Calu3 (cell line): Measurements from ENCODE around the gene CD70. TPM values are rescaled to one million over a fixed set of nuclear protein-coding genes. Genes with fewer than 3 reads are reported as not detected.
A peak's percentile ranks its signal among the peaks of the same experiment; 100 is the strongest.

Experiments used
- BruUV-seq: library from RNA; stranded (reverse); fragments of 400-500 nt; replicated peaks from 2 replicates; lab custom pipeline; 2021; lab: Mats Ljungman, UMichigan
- CTCF ChIA-PET: fragments of 300-600 bp; sonication (Branson Sonifier 250); formaldehyde crosslinking; loops from one replicate; lab custom pipeline; 2022; ENCODE audit warnings: antibody characterized with exemption; lab: Charles Lee
- DNase-seq: peaks from one replicate; pipeline ENCODE4 v3.0.0; 2022
- H3K27ac Mint-ChIP-seq: one replicate; pipeline ENCODE4 v1.8.0; 2022; ENCODE audit warnings: mixed read lengths; ENCODE audit not compliant: unreplicated experiment
- H3K27me3 Mint-ChIP-seq: one replicate; pipeline ENCODE4 v1.8.0; 2022; ENCODE audit warnings: mixed read lengths; ENCODE audit not compliant: unreplicated experiment
- H3K36me3 Mint-ChIP-seq: one replicate; pipeline ENCODE4 v1.8.0; 2022; ENCODE audit warnings: mild to moderate bottlenecking, moderate library complexity, mixed read lengths; ENCODE audit not compliant: insufficient read depth, unreplicated experiment
- H3K4me1 Mint-ChIP-seq: one replicate; pipeline ENCODE4 v1.8.0; 2022; ENCODE audit warnings: mild to moderate bottlenecking, low read depth, mixed read lengths; ENCODE audit not compliant: unreplicated experiment
- H3K4me3 Mint-ChIP-seq: one replicate; pipeline ENCODE4 v1.8.0; 2022; ENCODE audit warnings: mild to moderate bottlenecking, low read depth, moderate library complexity, mixed read lengths; ENCODE audit not compliant: unreplicated experiment
- H3K9me3 Mint-ChIP-seq: one replicate; pipeline ENCODE4 v1.8.0; 2022; ENCODE audit warnings: low read depth, mixed read lengths; ENCODE audit not compliant: unreplicated experiment
- CTCF ChIP-seq: fragments of 200-600 bp; IDR thresholded peaks from one replicate; pipeline ENCODE4 v1.8.0; 2022; ENCODE audit warnings: antibody characterized with exemption; ENCODE audit not compliant: unreplicated experiment
- intact Hi-C: fragments of 100-400 bp; cut with micrococcal nuclease; formaldehyde crosslinking; loops from one replicate; pipeline ENCODE4 v1.10.0; 2022; ENCODE audit not compliant: unreplicated experiment
- total RNA-seq: library from RNA; stranded (reverse); gene quantifications from 2 replicates; pipeline ENCODE4 v1.2.3, GENCODE V29; 2022

Gene CD70
- total RNA-seq, 1 experiment from 2014 or later = 0.68 TPM

DNA sequence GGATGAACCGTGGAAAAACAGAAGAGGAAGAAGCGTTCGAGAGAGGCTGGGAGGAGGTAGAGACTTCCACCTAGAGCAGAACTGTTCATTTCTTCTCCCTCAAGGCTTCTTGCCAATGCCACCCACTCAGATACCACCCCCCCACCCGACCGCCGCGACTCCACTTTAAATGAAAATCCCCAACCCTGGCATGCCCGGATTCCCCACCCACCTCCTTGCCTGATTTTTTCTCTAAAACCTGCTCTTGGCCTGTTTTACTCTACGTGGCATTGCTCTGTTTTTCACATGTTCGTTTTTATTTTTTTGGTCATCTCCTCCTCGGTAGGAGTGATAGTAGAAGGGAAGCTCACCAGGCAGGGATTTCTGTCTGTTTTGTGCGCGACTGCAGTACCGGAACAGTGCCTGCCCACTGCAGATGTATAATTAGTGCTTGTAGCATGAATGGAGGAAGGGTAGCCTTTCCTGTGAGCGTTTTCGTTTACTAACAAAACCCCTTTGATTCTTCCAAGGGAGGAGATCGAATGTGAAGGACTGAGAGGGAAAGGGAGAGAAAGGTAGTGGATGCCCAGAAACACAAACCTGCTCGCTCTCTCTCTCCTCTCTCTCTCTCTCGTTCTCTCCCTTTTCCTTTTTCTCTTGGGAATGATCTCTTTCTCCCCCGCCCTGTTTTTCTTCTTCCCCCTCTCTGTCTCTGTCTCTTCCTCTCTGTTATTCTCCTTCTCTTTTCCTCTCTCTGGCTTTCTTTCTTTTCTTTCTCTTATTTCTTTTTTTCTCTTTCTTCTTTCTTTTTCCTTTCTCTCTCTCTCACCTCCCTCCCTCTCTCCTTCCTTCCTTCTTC lies 2.2 kb downstream of the CD70 start:
- no peak overlapping the region for H3K4me3 Mint-ChIP-seq
- no peaks in the 10 kb centered on the region for H3K9me3 Mint-ChIP-seq
- DNase-seq = no peak
- peaks cover 70% of the 10 kb centered on the region for H3K27me3 Mint-ChIP-seq
- H3K36me3 Mint-ChIP-seq = no peaks in the 10 kb centered on the region
- H3K27ac Mint-ChIP-seq = no peak overlapping the region
- intact Hi-C loops = no loop called here
- CTCF ChIA-PET = no interaction called here
- TF ChIP-seq CTCF = no peak
- BruUV-seq = no TSS peak
- H3K4me1 Mint-ChIP-seq = peaks cover 21% of the 10 kb centered on the region

GRCh38 chr19:6587998-6588507 lies 2.9 kb downstream of the CD70 start:
- BruUV-seq = no TSS peak
- H3K9me3 Mint-ChIP-seq = no peaks in the 10 kb centered on the region
- H3K27ac Mint-ChIP-seq = no peak overlapping the region
- H3K4me3 Mint-ChIP-seq = peak overlapping the region; percentile 69
- DNase-seq = no peak
- H3K4me1 Mint-ChIP-seq = peaks cover 21% of the 10 kb centered on the region
- peaks cover 65% of the 10 kb centered on the region for H3K27me3 Mint-ChIP-seq
- intact Hi-C loops = no loop called here
- no peaks in the 10 kb centered on the region for H3K36me3 Mint-ChIP-seq
- CTCF ChIA-PET = no interaction called here
- no peak for TF ChIP-seq CTCF

GRCh38 chr19:6587093-6587820 lies 3.7 kb downstream of the CD70 start:
- no TSS peak for BruUV-seq
- Mint-ChIP-seq H3K36me3 (no peaks in the 10 kb centered on the region), H3K27me3 (peaks cover 58% of the 10 kb centered on the region), H3K4me1 (peaks cover 21% of the 10 kb centered on the region), H3K9me3 (no peaks in the 10 kb centered on the region), H3K4me3 (peak overlapping the region; percentile 69), H3K27ac (peak overlapping the region; percentile 5)
- no peak for TF ChIP-seq CTCF
- no peak for DNase-seq
- CTCF ChIA-PET = interaction anchor here (0.6 to 0.9 kb wide), 2 partner anchors 32 to 215 kb away, joined by 3 to 4 read pairs; partner anchors contain the start of gene ALKBH7
- intact Hi-C loops = no loop called here

DNA sequence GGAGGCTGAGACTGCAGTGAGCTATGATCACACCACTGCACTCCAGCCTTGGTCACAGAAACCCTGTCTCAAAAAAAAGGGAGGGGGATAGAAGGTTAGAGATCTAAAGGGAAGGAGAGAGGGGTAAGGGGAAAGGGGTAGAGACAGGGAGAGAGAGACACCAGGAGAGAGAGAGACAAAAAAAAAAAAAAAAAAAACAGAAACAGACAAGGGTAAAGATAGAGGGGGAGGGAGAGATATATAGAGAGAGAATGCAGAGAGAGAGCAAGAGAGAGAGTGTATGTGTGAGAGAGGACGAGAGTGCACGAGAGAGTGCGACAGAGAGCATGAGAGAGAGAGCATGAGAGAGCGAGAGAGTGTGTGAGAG lies 4.2 kb downstream of the CD70 start:
- no peak for DNase-seq
- intact Hi-C loops = no loop called here
- no peak for TF ChIP-seq CTCF
- CTCF ChIA-PET = interaction anchor here (0.6 to 0.9 kb wide), 2 partner anchors 31 to 214 kb away, joined by 3 to 4 read pairs; partner anchors contain the start of gene ALKBH7
- no peaks in the 10 kb centered on the region for H3K9me3 Mint-ChIP-seq
- peak overlapping the region; percentile 69 for H3K4me3 Mint-ChIP-seq
- H3K4me1 Mint-ChIP-seq = peaks cover 21% of the 10 kb centered on the region
- H3K27me3 Mint-ChIP-seq = peaks cover 58% of the 10 kb centered on the region
- BruUV-seq = no TSS peak
- peak overlapping the region; percentile 5 for H3K27ac Mint-ChIP-seq
- H3K36me3 Mint-ChIP-seq = no peaks in the 10 kb centered on the region
